ENCODE measurements around the gene CARD19. TPM values are rescaled to one million over a fixed set of nuclear protein-coding genes. Genes with fewer than 3 reads are reported as not detected.
A peak's percentile ranks its signal among the peaks of the same experiment; 100 is the strongest.

The CARD19 gene
- polyA plus RNA-seq, 6 donors from 2014 or later: 18.4 to 37.3 (median 27.4) TPM

DNA sequence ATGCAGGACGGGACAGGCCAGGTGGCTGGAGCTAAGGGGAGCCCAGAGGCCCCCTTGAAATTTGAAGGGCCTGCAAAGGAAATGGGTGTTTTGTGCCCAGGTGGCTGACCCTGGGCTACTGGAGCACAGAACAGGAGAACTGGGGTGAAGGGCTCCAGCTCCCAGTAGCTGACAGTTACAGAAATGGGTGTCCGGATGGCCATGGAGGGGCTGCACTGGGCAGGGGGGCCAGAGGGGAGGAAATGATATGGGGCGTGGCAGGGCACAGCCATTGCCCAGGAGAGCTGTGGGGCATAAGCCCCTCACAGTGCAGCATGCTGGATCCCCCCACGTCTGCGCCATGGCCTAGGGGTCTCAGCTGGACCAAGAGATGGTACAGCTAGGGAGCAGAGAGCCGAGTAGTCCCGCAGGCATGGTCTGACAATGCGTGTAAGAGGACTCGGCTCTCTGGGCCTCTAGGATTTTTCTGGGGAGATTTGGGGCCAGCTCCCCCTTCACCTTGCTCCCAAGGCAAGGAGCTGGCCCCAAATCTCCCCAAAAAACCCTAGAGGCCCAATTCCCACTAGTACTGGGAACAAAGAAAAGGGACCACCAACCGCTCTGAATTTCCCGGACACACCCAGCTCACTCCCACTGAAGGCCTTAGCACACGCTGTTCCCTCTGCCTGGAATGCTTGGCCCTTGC, 7.9 kb upstream of the CARD19 start:
- DNase-seq (no peak), ATAC-seq (ENCODE audit: low read depth in 2 of 2) (no peak)
- Mint-ChIP-seq H3K9me3 (no peaks in the 10 kb centered on the region), H3K36me3 (peaks cover 6 to 20% of the 10 kb centered on the region in 2 donors), H3K4me3 (no peak overlapping the region), H3K4me1 (peaks cover 24 to 43% (median 33%) of the 10 kb centered on the region in 3 donors), H3K27ac (peak overlapping the region in 1 of 6 donors; percentile 78), H3K27me3 (no peaks in the 10 kb centered on the region)

DNA sequence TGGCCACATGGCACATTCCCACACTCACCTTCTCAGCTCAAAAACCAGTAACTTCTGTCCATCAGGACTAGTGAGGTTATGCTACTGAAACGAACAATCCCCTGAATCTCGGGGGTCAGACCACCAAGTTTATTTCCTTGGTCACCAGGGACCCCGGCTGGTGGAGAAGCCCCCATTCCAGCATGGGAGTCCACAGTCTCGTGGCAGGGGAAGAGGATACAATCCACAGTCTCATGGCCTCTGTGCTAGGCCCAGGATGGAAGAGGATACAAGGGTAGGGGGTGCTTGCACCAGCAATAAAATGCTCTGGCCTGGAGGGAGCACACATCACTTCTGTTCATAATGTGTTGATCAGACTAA, 7.4 kb upstream of the CARD19 start:
- ATAC-seq (ENCODE audit: low read depth in 2 of 2) (no peak), DNase-seq (no peak)
- Mint-ChIP-seq H3K27ac (peak overlapping the region in 2 of 6 donors; percentile 42 to 78), H3K36me3 (peaks cover 6 to 16% of the 10 kb centered on the region in 2 donors), H3K9me3 (no peaks in the 10 kb centered on the region), H3K4me3 (no peak overlapping the region), H3K4me1 (peaks cover 29 to 46% (median 35%) of the 10 kb centered on the region in 3 donors), H3K27me3 (no peaks in the 10 kb centered on the region)

DNA sequence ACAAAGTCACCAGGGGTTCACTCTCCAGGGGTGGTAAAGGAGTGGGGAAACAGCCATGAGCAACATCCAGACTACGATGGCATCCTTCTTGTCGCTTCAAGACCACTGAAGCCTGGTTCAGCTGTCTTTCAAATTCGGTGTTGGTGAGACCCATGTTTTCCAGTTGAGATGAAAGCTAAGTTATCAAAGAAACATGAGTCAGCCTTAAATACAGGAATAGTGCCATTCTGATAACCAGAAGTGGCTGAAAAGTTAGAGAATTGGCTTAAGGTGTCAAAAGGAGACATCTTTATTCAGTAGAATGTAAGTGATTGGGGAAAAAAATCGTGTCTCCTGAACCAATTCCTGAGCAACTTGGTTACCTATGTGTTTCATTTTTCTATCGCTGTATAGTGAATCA, 7.0 kb upstream of the CARD19 start:
- peaks cover 33 to 48% (median 38%) of the 10 kb centered on the region in 3 donors for H3K4me1 Mint-ChIP-seq
- H3K9me3 Mint-ChIP-seq: no peaks in the 10 kb centered on the region
- ATAC-seq (ENCODE audit: low read depth in 2 of 2) (no peak), DNase-seq (no peak)
- H3K27ac Mint-ChIP-seq: peak overlapping the region in 2 of 6 donors; percentile 9 to 42
- peaks cover 6 to 12% of the 10 kb centered on the region in 2 donors for H3K36me3 Mint-ChIP-seq
- no peak overlapping the region for H3K4me3 Mint-ChIP-seq
- no peaks in the 10 kb centered on the region for H3K27me3 Mint-ChIP-seq

DNA sequence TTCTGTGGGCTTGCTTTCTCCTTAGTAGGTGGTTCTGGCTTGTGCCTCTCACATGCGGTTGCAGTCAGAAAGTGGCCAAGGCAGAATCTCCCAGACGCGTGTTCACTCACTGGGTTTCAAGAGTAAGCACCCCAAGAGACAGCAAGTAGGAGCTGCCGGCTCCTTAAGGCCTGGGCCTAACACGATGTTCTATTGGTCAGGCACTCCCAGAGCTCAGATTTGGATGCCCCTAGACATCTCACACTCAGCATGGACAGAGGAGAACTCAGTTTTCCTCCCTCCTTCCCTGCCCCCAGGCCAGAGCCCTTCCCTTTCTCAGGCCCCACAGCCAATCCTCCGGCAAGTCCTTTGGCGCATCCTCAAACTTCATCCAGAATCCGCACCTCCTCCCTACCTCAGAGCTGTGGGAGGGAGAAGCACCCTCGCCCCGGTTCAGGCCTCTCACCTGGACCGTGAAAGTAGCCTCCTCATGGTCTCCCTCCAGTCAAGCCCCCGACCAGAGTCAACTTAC, 6.5 kb upstream of the CARD19 start:
- peaks cover 6 to 12% of the 10 kb centered on the region in 2 donors for H3K36me3 Mint-ChIP-seq
- no peak for DNase-seq
- no peaks in the 10 kb centered on the region for H3K9me3 Mint-ChIP-seq
- H3K4me1 Mint-ChIP-seq: peaks cover 37 to 52% (median 43%) of the 10 kb centered on the region in 3 donors
- peak overlapping the region in 1 of 8 donors; percentile 47 for H3K4me3 Mint-ChIP-seq
- peak overlapping the region; percentile 9 to 81 (median 50) for H3K27ac Mint-ChIP-seq
- H3K27me3 Mint-ChIP-seq: no peaks in the 10 kb centered on the region
- no peak for ATAC-seq (ENCODE audit: low read depth in 2 of 2)

DNA sequence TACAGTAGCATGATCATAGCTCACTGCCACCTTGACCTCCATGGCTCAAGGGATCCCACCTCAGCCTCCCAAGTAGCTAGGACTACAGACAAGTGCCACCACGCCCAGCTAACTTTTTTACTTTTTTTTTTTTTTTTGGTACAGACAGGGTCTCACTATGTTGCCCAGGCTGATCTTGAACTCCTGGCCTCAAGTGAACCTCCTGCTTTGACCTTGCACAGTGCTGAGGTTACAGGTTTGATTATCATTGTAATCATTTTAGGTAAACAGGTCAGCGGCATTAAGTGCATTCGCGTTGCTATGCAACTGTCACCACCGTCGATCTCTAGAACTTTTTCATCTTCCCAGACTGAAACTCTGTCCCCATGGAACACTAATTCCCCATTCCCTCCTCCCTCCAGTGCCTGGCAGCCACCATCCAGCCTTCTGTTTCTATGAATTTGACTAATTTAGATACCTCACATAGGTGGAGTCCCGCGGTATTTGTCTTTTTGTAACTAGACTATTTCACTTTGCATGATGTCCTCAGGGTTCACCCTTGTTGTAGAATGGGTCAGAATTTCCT, 5.8 kb upstream of the CARD19 start:
- no peaks in the 10 kb centered on the region for H3K27me3 Mint-ChIP-seq
- H3K4me1 Mint-ChIP-seq: peaks cover 42 to 57% (median 49%) of the 10 kb centered on the region in 3 donors
- H3K27ac Mint-ChIP-seq: peak overlapping the region; percentile 20 to 81 (median 52)
- no peak for ATAC-seq (ENCODE audit: low read depth in 2 of 2)
- no peaks in the 10 kb centered on the region for H3K9me3 Mint-ChIP-seq
- no peak for DNase-seq
- H3K36me3 Mint-ChIP-seq: peaks cover 6 to 12% of the 10 kb centered on the region in 2 donors
- peak overlapping the region in 1 of 8 donors; percentile 54 for H3K4me3 Mint-ChIP-seq

DNA sequence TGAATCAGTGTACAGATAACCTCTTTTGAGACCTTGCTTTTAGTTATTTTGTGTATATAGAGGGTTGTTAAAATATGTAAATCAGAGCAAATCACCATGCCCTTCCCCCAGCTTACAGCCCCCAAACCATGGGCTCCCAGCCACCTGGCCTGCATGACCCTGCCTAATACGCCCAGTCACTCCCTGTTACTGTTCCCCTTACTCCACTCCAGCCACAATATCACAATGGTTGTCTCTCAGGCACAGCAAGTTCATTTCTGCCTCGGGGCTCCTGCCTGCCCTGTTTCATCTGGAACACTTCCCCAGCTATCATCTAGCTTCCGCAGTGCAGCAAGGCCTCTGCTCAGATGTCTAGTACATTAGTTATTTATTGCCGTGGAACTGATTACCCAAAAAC, 5.0 kb upstream of the CARD19 start:
- Mint-ChIP-seq H3K36me3 (peaks cover 0 to 7% of the 10 kb centered on the region in 2 donors), H3K27me3 (no peaks in the 10 kb centered on the region), H3K27ac (peak overlapping the region in 4 of 6 donors; percentile 51 to 81 (median 73)), H3K4me1 (peaks cover 42 to 57% (median 51%) of the 10 kb centered on the region in 3 donors), H3K4me3 (peak overlapping the region in 1 of 8 donors; percentile 19), H3K9me3 (no peaks in the 10 kb centered on the region)
- DNase-seq: no peak
- no peak for ATAC-seq (ENCODE audit: low read depth in 2 of 2)

DNA sequence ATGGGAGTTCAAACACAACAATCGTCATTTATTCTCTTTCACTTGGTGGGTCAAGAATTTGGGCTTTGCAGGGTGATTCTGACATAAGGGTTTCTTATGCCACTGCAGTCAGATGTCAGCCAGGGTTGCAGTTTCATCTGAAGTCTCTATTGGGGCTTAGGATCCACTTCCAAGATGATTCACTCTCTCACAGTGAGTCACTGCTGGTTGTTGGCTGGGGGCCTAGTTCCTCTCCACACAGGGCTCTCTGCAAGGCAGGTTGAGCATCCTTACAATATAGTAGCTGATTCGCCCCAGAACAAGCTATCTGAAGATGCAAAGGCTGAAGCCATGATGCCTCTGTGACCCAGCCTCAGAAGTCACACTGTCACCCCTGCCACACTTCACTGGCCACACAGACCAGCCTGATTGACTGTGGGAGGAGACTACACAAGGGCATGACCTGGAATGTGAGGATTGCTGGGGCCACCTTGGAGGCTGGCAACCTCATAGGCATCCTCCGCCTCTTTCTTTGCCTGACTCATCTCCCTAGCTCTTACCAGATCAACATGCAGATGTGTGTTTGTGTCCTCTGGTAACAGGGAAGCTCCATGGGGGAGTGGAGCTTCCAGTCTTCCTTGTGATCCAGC, 4.5 kb upstream of the CARD19 start:
- H3K4me3 Mint-ChIP-seq: no peak overlapping the region
- no peaks in the 10 kb centered on the region for H3K9me3 Mint-ChIP-seq
- H3K27ac Mint-ChIP-seq: peak overlapping the region in 4 of 6 donors; percentile 67 to 97 (median 80)
- ATAC-seq (ENCODE audit: low read depth in 2 of 2) (no peak), DNase-seq (no peak)
- peaks cover 0 to 4% of the 10 kb centered on the region in 2 donors for H3K36me3 Mint-ChIP-seq
- H3K27me3 Mint-ChIP-seq: no peaks in the 10 kb centered on the region
- peaks cover 42 to 58% (median 53%) of the 10 kb centered on the region in 3 donors for H3K4me1 Mint-ChIP-seq

DNA sequence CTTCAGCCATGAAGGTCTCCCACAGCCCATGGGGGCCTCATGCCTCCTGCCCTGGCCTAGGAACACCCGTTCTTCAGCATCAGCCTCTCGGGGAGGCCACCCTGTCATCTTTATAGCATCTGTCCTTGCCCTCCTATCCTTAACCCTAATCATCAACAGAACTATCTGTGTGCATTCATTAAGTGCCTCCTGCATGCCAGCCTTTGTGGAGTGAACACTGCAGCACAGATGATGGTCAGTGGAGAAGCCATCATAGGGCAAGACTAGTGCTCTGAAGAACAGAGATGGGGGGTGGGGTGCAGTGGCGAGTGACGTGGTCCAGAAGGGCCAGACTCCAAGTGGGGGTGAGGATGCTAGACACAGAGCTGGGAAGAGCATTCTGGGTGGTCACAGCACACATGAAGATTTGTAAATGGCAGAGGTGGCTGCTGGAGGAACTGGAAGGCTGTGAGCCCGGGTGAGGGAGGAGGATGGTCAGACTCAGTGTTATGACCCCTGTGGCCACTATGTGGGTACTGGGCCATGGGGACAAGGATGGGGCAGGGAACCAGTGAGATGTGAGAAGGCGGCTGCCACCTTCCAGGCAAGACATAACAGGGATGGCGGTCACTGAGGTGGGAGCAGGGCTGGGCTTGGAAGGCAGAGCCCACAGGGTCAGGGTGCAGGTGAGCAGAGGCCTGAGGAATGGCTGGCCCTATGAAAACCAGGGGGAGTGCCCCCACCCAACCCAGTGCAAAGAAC, 3.6 kb upstream of the CARD19 start:
- DNase-seq (no peak), ATAC-seq (ENCODE audit: low read depth in 2 of 2) (no peak)
- Mint-ChIP-seq H3K27ac (peak overlapping the region; percentile 47 to 100 (median 84)), H3K4me3 (peak overlapping the region in 7 of 8 donors; percentile 12 to 88 (median 56)), H3K36me3 (no peaks in the 10 kb centered on the region), H3K9me3 (no peaks in the 10 kb centered on the region), H3K4me1 (peaks cover 49 to 64% (median 61%) of the 10 kb centered on the region in 3 donors), H3K27me3 (no peaks in the 10 kb centered on the region)

DNA sequence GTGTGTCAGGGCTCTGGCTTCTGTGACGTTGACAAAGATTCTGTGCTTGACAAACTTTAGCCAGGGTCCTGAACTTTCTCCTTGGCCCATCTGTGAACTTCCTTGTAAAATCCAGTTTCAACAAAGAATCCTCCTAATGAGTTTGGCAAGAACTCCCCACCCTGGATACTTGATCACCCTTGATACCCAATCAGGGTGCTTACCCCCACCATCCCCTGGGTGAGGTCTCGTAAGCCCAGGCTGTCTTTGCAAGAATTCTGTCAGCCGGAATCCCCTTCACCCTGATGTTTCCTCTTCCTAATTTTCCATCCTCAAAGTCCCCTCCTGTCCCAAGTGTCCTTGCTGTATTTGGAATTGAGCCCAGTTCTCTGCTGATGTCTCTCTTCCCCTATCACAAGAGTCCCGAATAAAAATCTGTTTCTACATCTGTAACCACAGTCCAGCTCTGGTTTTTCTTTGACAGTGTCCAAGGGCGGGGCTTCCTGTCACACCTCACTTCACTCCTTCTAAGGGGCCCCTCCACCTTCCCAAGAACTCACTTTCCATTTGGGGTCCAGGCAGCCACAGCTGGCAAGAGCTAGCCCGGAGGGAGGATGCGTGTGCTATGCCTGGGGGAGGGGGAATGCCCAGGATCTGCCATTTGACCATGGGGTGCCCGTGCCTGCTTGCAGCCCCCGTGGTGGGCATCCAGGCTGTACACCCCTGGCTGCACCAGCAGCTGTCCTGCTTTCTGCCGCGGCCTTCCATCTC, 2.7 kb upstream of the CARD19 start:
- no peaks in the 10 kb centered on the region for H3K9me3 Mint-ChIP-seq
- peak overlapping the region; percentile 97 to 100 (median 100) for H3K27ac Mint-ChIP-seq
- no peaks in the 10 kb centered on the region for H3K36me3 Mint-ChIP-seq
- DNase-seq (peak; percentile 25), ATAC-seq (ENCODE audit: low read depth in 2 of 2) (no peak)
- H3K4me3 Mint-ChIP-seq: peak overlapping the region; percentile 79 to 95 (median 88)
- H3K4me1 Mint-ChIP-seq: peaks cover 56 to 73% (median 70%) of the 10 kb centered on the region in 3 donors
- no peaks in the 10 kb centered on the region for H3K27me3 Mint-ChIP-seq

DNA sequence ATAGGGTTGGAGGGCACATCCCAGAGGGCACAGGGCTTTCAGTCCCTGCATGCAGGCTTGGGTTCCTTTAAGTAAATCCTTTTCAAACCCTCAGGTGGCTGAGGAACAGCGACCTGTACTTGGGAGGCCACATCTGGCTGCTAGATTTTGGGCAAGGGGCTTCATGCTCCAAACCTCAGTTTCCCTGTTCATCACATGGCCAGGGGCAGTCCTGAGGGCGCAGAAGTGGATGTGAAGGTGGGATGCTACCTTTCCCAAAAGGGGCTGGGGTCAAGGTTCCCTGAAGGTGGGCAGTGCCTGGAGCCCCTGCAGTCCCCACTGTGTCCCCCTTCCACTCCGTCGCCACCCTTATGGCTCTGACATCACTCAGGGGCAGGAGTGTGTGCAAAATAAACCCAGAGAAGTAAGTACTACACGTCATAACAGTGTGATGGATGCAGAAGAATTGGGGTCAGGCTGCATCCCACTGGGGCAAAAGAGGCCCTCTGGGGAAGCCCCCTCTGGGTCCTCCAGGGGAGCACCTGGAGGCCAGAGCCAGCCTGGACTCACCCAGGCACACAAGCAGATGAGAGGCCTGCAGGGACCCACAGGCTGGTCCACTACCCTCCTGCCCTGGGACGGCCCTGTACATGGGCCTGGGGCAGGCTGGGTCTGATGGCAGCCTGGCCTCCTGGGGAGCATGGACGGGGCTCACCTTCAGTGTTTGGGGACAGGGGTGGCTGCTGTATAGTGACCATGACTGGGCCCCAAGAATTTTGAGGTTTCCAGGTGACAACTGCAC, 1.9 kb upstream of the CARD19 start:
- Mint-ChIP-seq H3K27ac (peak overlapping the region; percentile 97 to 100 (median 100)), H3K36me3 (no peaks in the 10 kb centered on the region), H3K4me1 (peaks cover 57 to 80% (median 73%) of the 10 kb centered on the region in 3 donors), H3K9me3 (no peaks in the 10 kb centered on the region), H3K27me3 (no peaks in the 10 kb centered on the region), H3K4me3 (peak overlapping the region; percentile 83 to 96 (median 94))
- peak; percentile 22 for DNase-seq
- ATAC-seq (ENCODE audit: low read depth in 2 of 2): no peak

DNA sequence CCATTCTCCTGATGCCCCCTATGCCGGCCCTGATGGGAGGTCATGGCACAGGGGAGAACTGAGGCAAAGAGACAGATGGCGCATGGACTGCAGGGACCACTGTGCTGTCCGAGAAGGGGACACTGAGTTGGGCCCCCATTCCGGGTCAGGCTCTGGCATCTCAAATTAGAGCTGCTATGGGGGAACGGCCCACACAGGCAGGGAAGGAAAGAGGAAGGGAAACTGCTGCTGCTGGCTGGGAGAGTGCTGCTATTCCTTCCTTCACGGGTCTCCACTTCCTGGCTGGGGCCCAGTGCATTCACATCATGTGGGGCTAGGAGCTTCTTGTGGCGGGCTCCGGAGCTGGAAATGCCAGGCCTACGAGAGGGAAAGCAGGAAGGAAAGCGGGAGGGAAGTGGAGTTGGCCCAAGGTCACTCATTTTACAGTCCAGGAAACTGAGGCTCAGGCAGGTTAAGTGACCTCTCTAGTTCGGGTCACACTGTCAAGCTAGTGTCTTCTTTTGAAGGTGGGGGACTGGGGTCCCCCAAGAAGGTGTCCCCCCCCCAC, 1.3 kb upstream of the CARD19 start:
- H3K36me3 Mint-ChIP-seq: no peaks in the 10 kb centered on the region
- H3K4me1 Mint-ChIP-seq: peaks cover 57 to 81% (median 73%) of the 10 kb centered on the region in 3 donors
- H3K4me3 Mint-ChIP-seq: peak overlapping the region; percentile 83 to 96 (median 94)
- H3K27me3 Mint-ChIP-seq: no peaks in the 10 kb centered on the region
- ATAC-seq (ENCODE audit: low read depth in 2 of 2) (peak; percentile 37 to 39), DNase-seq (peak; percentile 79)
- H3K27ac Mint-ChIP-seq: peak overlapping the region; percentile 97 to 100 (median 100)
- H3K9me3 Mint-ChIP-seq: no peaks in the 10 kb centered on the region

Measured in naive B cell (primary cell).